HG02938 (cell line): Measurements from ENCODE around the gene NDC1.
"Not testable (repeated sequence)": the region's sequence is repeated elsewhere in the genome, so short reads cannot be mapped to it uniquely, and the experiment has no call there.

ENCODE experiments used
- ATAC-seq: cut with Tn5 transposase; IDR thresholded peaks from one replicate; pipeline ENCODE4 v1.9.1; 2021; ENCODE audit warnings: mild to moderate bottlenecking, moderate library complexity; ENCODE audit not compliant: unreplicated experiment

Gene NDC1

GRCh38 chr1:53826367-53826766, 11.7 kb downstream of the NDC1 start:
- no peak for ATAC-seq

- no peak for ATAC-seq
These were observed 12.8 kb downstream of the NDC1 start for GRCh38 chr1:53825306-53825705.

GRCh38 chr1:53822931-53823330, 15.2 kb downstream of the NDC1 start:
- ATAC-seq: no peak

DNA sequence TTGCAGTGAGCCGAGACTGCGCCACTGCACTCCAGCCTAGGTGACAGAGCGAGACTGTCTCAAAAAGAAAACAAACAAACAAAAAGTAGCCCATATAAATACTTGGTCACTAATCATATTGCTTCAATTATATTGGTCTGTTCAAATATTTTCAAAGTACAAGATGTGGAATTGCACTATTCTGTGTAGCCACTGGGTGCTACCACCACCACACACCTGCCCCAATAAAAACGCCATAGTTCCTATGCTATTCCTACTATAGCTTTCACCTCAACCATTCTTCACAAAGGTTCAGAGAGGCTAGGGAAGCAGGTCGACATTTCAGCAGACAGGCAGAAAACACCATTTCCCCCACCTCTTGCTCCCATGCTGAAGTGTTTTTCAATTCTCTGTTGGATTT, 16.7 kb downstream of the NDC1 start:
- ATAC-seq: no peak

DNA sequence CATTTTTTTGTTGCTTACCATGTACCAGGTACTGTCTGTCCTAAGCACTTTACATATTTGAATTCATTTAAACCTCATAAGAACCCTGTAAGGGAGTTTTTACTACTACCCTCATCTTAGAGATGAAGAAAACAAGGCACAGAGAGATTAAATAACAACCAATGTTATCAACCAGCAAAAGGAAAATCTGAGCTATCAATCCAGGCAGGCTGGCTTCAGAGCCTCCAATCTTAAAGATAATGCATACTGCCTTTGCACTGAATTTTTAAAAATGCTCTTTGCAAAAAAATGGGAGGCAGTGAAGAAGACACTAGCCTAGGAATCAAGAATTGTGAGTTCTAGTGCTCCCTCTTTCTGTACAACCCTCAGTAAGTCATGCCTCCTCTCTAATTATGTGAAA, 18.7 kb downstream of the NDC1 start:
- ATAC-seq: no peak

DNA sequence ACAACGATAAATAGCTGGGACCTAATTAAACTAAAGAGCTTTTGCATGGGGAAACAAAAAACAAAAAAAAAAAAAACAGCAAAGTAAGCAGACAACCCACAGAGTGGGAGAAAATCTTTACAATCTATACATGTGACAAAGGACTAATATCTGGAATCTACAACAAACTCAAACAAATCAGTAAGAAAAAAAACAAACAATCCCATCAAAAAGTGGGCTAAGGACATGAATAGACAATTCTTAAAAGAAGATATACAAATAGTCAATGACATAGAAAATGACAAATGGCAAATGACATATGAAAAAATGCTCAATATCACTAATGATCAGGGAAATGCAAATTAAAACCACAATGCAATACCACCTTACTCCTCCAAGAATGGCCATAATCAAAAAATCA, 21.5 kb downstream of the NDC1 start:
- ATAC-seq: not testable (repeated sequence)

DNA sequence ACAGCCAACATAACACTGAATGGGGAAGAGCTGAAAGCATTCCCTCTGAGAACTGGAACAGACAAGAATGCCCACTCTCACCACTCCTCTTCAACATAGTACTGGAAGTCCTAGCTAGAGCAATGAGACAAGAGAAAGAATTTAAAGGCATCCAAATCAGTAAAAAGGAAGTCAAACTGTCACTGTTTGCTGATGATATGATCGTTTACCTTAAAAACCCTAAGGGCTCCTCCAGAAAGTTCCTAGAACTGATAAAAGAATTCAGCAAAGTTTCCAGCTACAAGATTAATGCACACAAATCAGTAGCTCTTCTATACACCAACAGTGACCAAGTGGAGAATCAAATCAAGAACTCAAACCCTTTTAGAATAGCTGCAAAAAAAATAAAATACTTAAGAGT, 22.6 kb downstream of the NDC1 start:
- ATAC-seq: not testable (repeated sequence)

GRCh38 chr1:53811414-53811851, 26.7 kb downstream of the NDC1 start:
- ATAC-seq: no peak

DNA sequence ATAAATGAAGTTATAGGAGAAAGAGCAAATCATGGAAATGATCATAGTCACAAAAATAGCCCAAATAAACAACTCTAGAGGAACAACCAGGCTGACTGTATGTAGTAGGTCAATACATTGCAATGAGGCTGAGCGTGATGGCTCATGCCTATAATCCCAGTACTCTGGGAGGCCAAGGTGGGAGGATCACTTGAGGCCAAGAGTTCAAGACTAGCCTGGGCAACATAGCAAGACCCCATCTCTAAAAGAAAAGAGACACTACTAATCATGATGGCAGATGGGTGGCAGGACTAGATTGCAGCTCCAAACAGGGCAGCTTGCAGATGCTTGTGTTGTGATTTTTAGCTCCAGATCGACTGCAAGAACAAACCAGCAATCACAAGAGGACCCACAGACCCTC, 27.6 kb downstream of the NDC1 start:
- no peak for ATAC-seq

- no peak for ATAC-seq
These were observed 28.1 kb downstream of the NDC1 start for GRCh38 chr1:53810007-53810406.

DNA sequence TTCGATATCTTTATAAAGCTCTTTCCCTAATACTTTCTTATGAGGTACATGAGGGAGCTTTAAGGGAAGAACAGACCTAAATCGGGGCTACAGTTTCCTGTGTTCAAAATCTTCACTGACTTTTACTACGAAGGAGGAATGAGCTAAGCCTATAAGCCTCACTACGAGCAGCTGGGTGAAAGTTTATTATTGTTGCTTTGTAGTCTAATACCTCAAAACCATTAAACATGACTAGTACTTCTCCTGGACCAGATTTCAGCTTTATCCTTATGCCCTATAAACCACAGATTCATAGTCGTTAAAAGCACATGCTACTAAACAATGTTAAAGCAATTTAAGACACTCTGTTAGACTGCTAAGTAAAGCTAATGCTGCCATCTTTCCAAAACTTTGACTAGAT, 30.2 kb downstream of the NDC1 start:
- ATAC-seq: no peak

DNA sequence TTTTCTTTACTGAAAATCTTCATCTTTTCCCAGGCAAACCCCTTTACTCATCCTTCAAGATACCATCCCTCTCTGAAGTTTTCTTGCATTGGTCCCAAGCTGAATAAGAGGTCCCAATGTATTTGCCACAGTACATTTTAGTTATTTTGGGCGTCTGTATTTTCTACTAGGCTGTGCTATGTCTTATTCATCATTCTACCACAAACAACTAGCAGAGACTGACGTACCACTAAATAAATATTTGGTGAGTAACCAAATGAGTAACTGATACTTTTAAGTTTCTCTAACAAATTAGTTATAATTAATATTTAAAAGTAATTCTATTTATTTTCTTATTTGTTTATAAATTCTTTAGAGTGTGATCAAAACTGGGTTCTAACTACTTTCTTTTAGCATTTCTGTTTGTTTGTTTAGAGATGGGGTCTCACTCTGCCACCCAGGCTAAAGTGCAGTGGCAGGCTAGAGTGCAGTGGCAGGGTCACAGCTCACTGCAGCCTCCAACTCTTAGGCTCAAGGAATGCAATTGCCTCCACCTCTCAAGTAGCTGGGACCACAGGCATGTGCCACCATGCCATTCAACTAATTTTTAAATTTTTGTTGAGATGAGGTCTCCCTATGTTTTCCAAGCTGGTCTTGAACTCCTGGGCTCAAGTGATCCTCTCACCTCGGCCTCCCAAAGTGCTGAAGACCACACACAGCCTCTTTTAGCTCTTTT, 33.1 kb downstream of the NDC1 start:
- no peak for ATAC-seq

DNA sequence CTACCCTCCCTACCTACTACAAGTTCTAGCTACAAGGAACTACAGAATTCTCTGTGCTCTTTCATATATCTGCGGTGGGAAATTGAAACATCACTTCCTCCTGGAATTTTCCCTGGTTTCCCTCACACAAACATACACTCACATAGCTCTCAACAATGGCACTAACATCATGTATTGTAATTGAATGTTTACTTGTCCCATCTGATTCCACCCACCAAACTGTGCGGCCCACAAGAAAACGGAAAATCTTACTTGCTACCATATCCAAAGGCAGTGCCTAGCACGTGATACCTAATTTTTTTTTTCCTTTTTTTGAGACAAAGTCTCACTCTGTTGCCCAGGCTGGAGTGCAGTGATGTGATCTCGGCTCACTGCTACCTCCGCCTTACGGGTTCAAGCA, 33.9 kb downstream of the NDC1 start:
- no peak for ATAC-seq

- ATAC-seq: no peak
These were observed 37.5 kb downstream of the NDC1 start for GRCh38 chr1:53800621-53801020.

- no peak for ATAC-seq
These were observed 39.0 kb downstream of the NDC1 start for GRCh38 chr1:53799141-53799540.

- ATAC-seq: no peak
These were observed 45.3 kb downstream of the NDC1 start for GRCh38 chr1:53792806-53793205.

GRCh38 chr1:53787655-53788054, 50.4 kb downstream of the NDC1 start:
- ATAC-seq: no peak

- ATAC-seq: no peak
These were observed 55.0 kb downstream of the NDC1 start for GRCh38 chr1:53783056-53783455.

DNA sequence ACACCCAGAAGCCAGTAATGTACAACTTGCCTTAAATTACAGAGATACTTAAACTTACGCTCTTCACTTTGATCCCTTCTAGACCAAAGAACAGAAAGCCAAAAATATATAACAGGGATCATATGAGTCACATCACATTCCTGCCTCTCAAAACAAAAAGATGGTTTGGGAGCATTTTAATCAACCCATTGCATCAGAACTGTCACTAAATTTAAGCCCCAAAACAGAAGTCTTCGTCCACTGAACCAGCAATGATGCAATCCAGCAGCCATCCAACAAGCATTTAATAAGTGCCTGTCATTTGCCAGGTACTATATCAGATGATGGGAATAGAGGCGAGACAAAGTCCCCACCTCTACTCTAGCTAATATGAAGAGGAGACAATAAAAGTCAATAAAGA, 56.4 kb downstream of the NDC1 start:
- no peak for ATAC-seq

GRCh38 chr1:53777272-53777671, 60.8 kb downstream of the NDC1 start:
- no peak for ATAC-seq

- ATAC-seq: no peak
These were observed 66.4 kb downstream of the NDC1 start for GRCh38 chr1:53771648-53772047.

DNA sequence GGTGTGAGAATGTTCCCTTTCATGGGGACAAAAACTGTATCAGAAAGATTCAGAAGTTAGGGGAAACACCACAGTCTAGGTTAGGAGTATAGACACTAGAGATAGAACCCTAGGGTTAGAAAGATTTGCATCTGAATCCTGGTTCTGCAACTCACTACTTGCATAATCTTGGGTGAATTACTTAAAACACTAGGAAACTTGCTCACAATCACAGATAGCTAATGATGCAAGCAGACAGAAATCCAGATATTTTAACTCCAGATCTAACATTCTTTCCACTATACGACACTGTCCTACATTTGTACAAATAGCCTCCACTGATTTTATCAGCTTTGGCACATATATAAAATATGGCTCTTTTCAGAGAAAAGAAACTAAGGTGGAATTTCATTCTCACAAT, 68.3 kb downstream of the NDC1 start:
- no peak for ATAC-seq

GRCh38 chr1:53769184-53769583, 68.9 kb downstream of the NDC1 start:
- no peak for ATAC-seq
